Tibial nerve (tissue), 4 donors: Measurements from ENCODE around the gene ANKH. TPM values are rescaled to one million over a fixed set of nuclear protein-coding genes. Genes with fewer than 3 reads are reported as not detected.
"Not testable (repeated sequence)": the region's sequence is repeated elsewhere in the genome, so short reads cannot be mapped to it uniquely, and the experiment has no call there.

Experiments
- DNase-seq, 2 donors: peaks; one replicate each; pipeline ENCODE4 v3.0.0-alpha.2; 2019; ENCODE audit warnings: low spot score in 2 of 2
- H3K27ac ChIP-seq, 4 donors: fragments of 200-600 bp; sonication (generic) in 3 of 4; one replicate each; pipeline ENCODE4 v1.5.1; 2017 to 2019; ENCODE audit warnings: mild to moderate bottlenecking in 1 of 4
- H3K27me3 ChIP-seq, 2 donors: fragments of 200-600 bp; sonication (generic) in 1 of 2; one replicate each; pipeline versions ENCODE4 v1.5.1 to v1.6.0; 2017 to 2019
- H3K36me3 ChIP-seq, 3 donors: fragments of 200-600 bp; sonication (generic); one replicate each; pipeline ENCODE4 v1.5.1; 2018 to 2019
- H3K4me1 ChIP-seq, 4 donors: fragments of 200-600 bp; sonication (generic) in 3 of 4; one replicate each; pipeline ENCODE4 v1.5.1; 2017 to 2019
- H3K4me3 ChIP-seq, 4 donors: fragments of 200-600 bp; sonication (generic) in 3 of 4; one replicate each; pipeline ENCODE4 v1.5.1; 2017 to 2019; ENCODE audit warnings: mild to moderate bottlenecking in 1 of 4, moderate library complexity in 1 of 4
- H3K9me3 ChIP-seq, 4 donors: fragments of 200-600 bp; sonication (generic) in 3 of 4; one replicate each; pipeline ENCODE4 v1.5.1; 2017 to 2019
- EP300 ChIP-seq, 2 donors: sonication (generic); formaldehyde crosslinking; IDR thresholded peaks; one replicate each; pipeline ENCODE4 v1.6.1; 2017; ENCODE audit warnings: antibody characterized with exemption in 2 of 2, mild to moderate bottlenecking in 1 of 2
- POLR2A ChIP-seq, 2 donors: fragments of 450-650 bp; IDR thresholded peaks; one replicate each; pipeline ENCODE4 v1.6.1; 2017; ENCODE audit warnings: antibody characterized with exemption in 2 of 2, mild to moderate bottlenecking in 2 of 2, moderate library complexity in 2 of 2
- WGBS, 2 donors: methylation state at CpG; one replicate each; pipeline ENCODE4 v1.1.5; 2018; 5-methylcytosine and 5-hydroxymethylcytosine counted together
- total RNA-seq, 4 donors: library from RNA; depleted of rRNA; stranded (reverse); fragments of >200 nt; gene quantifications; one replicate each; pipeline ENCODE4 v1.1.0, GENCODE V29; 2016
- TF ChIP-seq, protein P1 (sequence below), 5 experiments: fragments of 200-600 bp in 3 of 5; fragments of 450-650 bp in 2 of 5; sonication (generic) in 3 of 5; IDR thresholded peaks; one replicate each; pipeline ENCODE4 v1.5.1; 2016 to 2019; ENCODE audit warnings: antibody characterized with exemption in 5 of 5, mild to moderate bottlenecking in 3 of 5, moderate library complexity in 2 of 5

Gene ANKH
- total RNA-seq, 4 donors from 2014 or later: 45.7 to 77.9 (median 46.6) TPM

DNA sequence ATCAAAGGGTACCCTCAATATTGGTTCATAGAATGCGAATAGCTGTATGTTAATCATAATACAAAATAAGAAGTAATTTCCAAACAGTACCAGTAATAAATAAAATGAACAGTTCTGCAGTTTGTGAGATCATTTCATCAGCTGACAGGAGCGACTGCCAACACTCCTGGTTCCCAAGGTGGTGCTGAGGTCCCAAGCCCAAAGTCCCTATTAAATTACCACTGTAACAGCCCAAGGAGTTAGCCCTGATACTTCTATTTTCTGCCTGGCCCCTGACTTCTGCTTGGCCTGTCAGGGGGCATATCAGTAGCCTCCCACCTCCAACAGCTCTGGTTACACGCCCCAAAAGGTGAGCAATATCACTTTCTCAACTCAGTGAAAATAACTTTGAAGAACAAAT is 47.1 kb downstream of the ANKH start:
- H3K9me3 ChIP-seq: no peaks in the 10 kb centered on the region
- H3K27me3 ChIP-seq: no peaks in the 10 kb centered on the region
- H3K4me3 ChIP-seq: no peak overlapping the region
- 94 to 96% methylated on average over 3 of the region's 3 CpGs for WGBS, 2 donors
- peaks cover 0 to 33% (median 3%) of the 10 kb centered on the region in 4 donors for H3K4me1 ChIP-seq
- H3K27ac ChIP-seq: no peak overlapping the region
- no peak for TF ChIP-seq EP300 (IDR thresholded peaks at IDR 0.05)
- TF ChIP-seq, protein P1, sequence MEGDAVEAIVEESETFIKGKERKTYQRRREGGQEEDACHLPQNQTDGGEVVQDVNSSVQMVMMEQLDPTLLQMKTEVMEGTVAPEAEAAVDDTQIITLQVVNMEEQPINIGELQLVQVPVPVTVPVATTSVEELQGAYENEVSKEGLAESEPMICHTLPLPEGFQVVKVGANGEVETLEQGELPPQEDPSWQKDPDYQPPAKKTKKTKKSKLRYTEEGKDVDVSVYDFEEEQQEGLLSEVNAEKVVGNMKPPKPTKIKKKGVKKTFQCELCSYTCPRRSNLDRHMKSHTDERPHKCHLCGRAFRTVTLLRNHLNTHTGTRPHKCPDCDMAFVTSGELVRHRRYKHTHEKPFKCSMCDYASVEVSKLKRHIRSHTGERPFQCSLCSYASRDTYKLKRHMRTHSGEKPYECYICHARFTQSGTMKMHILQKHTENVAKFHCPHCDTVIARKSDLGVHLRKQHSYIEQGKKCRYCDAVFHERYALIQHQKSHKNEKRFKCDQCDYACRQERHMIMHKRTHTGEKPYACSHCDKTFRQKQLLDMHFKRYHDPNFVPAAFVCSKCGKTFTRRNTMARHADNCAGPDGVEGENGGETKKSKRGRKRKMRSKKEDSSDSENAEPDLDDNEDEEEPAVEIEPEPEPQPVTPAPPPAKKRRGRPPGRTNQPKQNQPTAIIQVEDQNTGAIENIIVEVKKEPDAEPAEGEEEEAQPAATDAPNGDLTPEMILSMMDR (IDR thresholded peaks at IDR 0.05): no peak
- TF ChIP-seq POLR2A (IDR thresholded peaks at IDR 0.05): no peak
- H3K36me3 ChIP-seq: peaks cover 0 to 5% (median 0%) of the 10 kb centered on the region in 3 donors
- no peak for DNase-seq

- Histone ChIP-seq H3K4me1 (peaks cover 0 to 40% (median 11%) of the 10 kb centered on the region in 4 donors), H3K27ac (no peak overlapping the region)
- 43 to 50% methylated on average over 9 of the region's 9 CpGs for WGBS, 2 donors
These were observed 50.3 kb downstream of the ANKH start for GRCh38 chr5:14821100-14821845.

DNA sequence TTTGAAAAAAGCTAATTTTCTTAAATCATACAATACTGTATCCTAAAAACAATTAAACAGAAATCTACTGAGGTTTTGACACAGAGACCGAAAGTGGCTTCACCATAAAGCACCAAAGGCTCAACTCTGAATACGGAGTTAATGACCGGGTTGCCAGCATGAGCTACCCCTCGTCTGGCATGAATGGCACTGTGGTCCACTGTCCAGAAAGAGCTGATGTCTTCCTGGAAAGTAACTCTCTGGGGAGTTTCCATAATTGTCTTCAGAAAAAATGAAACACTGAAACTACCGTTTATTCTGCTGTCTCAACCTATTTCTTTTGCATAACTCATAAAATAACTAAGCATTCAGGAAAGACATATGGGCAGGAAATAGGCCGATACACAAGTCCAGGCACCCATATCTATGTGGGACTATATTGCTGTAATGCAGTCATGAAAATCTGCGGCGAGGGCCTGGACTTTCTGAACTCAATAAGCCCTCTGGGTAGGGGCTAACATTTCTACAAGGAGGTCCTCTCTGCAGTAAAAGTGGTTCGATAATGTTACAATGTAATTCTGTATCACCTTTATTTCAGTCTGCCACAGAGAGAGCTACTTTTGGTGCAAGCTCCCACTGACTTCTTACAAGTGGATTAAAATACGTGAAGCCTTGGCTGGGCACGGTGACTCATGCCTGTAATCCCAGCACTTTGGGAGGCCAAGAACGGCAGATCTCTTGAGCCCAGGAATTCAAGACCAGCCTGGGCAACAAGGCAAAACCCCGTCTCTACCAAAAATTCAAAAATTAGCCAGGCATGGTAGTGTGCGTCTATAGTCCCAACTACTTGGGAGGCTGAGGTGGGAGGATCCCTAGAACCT is 52.4 kb downstream of the ANKH start:
- TF ChIP-seq, protein P1 (IDR thresholded peaks at IDR 0.05): no peak
- TF ChIP-seq EP300 (IDR thresholded peaks at IDR 0.05) (no peak), POLR2A (IDR thresholded peaks at IDR 0.05) (no peak)
- Histone ChIP-seq H3K4me3 (no peak overlapping the region), H3K4me1 (peaks cover 0 to 36% (median 11%) of the 10 kb centered on the region in 4 donors), H3K36me3 (no peaks in the 10 kb centered on the region), H3K27ac (no peak overlapping the region), H3K27me3 (no peaks in the 10 kb centered on the region), H3K9me3 (no peaks in the 10 kb centered on the region)
- no peak for DNase-seq
- 75 to 78% methylated on average over 14 of the region's 14 CpGs for WGBS, 2 donors

More at GRCh38 chr5:14821100-14821845, 50.3 kb downstream of the ANKH start:
- H3K4me3 ChIP-seq: no peak overlapping the region
- DNase-seq: no peak
- TF ChIP-seq POLR2A (IDR thresholded peaks at IDR 0.05): no peak
- TF ChIP-seq, protein P1 (IDR thresholded peaks at IDR 0.05): no peak
- no peak for TF ChIP-seq EP300 (IDR thresholded peaks at IDR 0.05)
- H3K27me3 ChIP-seq: no peaks in the 10 kb centered on the region
- H3K9me3 ChIP-seq: no peaks in the 10 kb centered on the region
- H3K36me3 ChIP-seq: no peaks in the 10 kb centered on the region

DNA sequence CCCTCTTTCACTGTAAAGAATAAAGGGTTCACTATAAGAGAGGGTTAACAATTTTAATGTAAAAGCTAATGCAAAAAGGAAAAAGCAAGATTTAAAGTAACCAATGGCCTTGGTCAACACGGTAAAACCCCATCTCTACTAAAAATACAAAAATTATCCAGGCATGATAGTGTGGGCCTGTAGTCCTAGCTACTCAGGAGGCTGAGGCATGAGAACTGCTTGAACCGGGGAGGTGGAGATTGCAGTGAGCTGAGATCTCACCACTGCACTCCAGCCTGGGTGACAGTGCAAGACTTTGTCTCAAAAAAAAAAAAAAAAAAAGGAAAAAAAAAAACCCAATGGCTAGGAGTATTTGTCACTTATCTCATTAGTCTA is 53.8 kb downstream of the ANKH start:
- not testable (repeated sequence) for H3K27ac ChIP-seq, H3K4me3 ChIP-seq, H3K27me3 ChIP-seq, H3K9me3 ChIP-seq, DNase-seq, H3K36me3 ChIP-seq
- 66 to 71% methylated on average over 2 of the region's 2 CpGs for WGBS, 2 donors
- H3K4me1 ChIP-seq: peaks cover 0 to 46% (median 11%) of the 10 kb centered on the region in 4 donors

DNA sequence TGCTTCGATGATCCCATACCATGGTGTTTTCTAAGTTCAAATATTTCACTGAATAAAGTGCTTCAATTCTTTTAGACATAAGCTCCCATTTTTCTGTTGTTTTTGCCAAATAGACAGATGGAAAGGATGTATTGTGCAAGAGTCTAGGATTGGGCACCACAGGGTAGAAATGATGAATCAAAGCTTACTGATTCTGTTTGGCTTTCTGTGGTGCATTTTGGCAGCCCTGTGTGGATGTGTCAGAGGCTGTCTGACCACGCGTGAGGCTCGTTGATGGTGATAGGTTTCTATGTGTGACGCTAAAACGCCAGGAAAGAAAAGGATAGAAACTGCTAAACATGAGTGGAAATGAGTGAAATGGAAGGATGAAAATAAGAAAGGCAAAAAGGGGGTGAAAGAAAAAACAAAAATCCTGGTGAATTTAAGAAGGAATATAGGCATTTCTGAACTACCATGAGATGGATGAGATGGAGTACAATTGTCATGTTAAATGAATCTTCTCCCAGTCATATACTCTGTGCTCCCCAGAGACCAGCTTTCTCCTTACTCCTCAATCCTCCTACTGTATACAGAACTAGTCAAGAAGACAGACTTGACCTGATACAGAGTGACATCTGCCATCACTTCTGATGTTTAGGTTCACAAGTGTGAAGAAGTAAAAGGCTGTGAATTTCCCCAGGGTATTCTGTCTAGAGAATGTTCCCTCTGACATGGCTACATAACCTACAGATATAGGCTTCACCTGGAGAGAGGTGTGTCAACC is 54.4 kb downstream of the ANKH start:
- no peaks in the 10 kb centered on the region for H3K9me3 ChIP-seq
- TF ChIP-seq POLR2A (IDR thresholded peaks at IDR 0.05) (no peak), EP300 (IDR thresholded peaks at IDR 0.05) (peak in 1 of 2 donors; percentile 49)
- WGBS, 2 donors: 55 to 64% methylated on average over 6 of the region's 6 CpGs
- H3K4me3 ChIP-seq: no peak overlapping the region
- H3K36me3 ChIP-seq: no peaks in the 10 kb centered on the region
- H3K27ac ChIP-seq: peak overlapping the region in 2 of 4 donors; percentile 10 to 48
- H3K27me3 ChIP-seq: no peaks in the 10 kb centered on the region
- H3K4me1 ChIP-seq: peaks cover 0 to 48% (median 12%) of the 10 kb centered on the region in 4 donors
- DNase-seq: peak; percentile 40 to 41
